Stimulated activated CD8-positive, alpha-beta memory T cell treated with anti-CD3 and anti-CD28 coated beads, Interleukin-15, amount 100 ng/mL, for 48 hours (primary cell): ENCODE data around the gene ATP10B.

Experiments
- DNase-seq, 2 donors: peaks; one replicate each; pipeline ENCODE4 v3.0.0-alpha.2; 2020; ENCODE audit warnings: low read depth in 2 of 2

The ATP10B gene

GRCh38 chr5:160635663-160636062, 216.3 kb downstream of the ATP10B start:
- DNase-seq = no peak

- DNase-seq = no peak
Observed at GRCh38 chr5:160635046-160635445, 217.0 kb downstream of the ATP10B start.

- DNase-seq = no peak
Observed at GRCh38 chr5:160629003-160629402, 223.0 kb downstream of the ATP10B start.

GRCh38 chr5:160628619-160628968, 223.4 kb downstream of the ATP10B start:
- DNase-seq = no peak

- no peak for DNase-seq
Observed at GRCh38 chr5:160627921-160628618, 223.9 kb downstream of the ATP10B start.

GRCh38 chr5:160626322-160626721, 225.7 kb downstream of the ATP10B start:
- DNase-seq = no peak

- no peak for DNase-seq
Observed at GRCh38 chr5:160621526-160621925, 230.5 kb downstream of the ATP10B start.

GRCh38 chr5:160620401-160620800, 231.6 kb downstream of the ATP10B start:
- DNase-seq = no peak

- no peak for DNase-seq
Observed at GRCh38 chr5:160619381-160619780, 232.6 kb downstream of the ATP10B start.

- no peak for DNase-seq
Observed at GRCh38 chr5:160618286-160618685, 233.7 kb downstream of the ATP10B start.

GRCh38 chr5:160616712-160617497, 235.1 kb downstream of the ATP10B start:
- DNase-seq = no peak

- no peak for DNase-seq
Observed at GRCh38 chr5:160614136-160614535, 237.9 kb downstream of the ATP10B start.

- no peak for DNase-seq
Observed at GRCh38 chr5:160605266-160605665, 246.7 kb downstream of the ATP10B start.

- DNase-seq = no peak
Observed at GRCh38 chr5:160604484-160604883, 247.5 kb downstream of the ATP10B start.

- no peak for DNase-seq
Observed at GRCh38 chr5:160602744-160603143, 249.3 kb downstream of the ATP10B start.

- no peak for DNase-seq
Observed at GRCh38 chr5:160601046-160601445, 251.0 kb downstream of the ATP10B start.

GRCh38 chr5:160573318-160573717, 278.7 kb downstream of the ATP10B start:
- DNase-seq = no peak

GRCh38 chr5:160567031-160567705, 284.8 kb downstream of the ATP10B start:
- no peak for DNase-seq

GRCh38 chr5:160565376-160565775, 286.6 kb downstream of the ATP10B start:
- no peak for DNase-seq

- no peak for DNase-seq
Observed at GRCh38 chr5:160556846-160557245, 295.2 kb downstream of the ATP10B start.

- no peak for DNase-seq
Observed at GRCh38 chr5:160555971-160556631, 295.9 kb downstream of the ATP10B start.

GRCh38 chr5:160555581-160555970, 296.4 kb downstream of the ATP10B start:
- no peak for DNase-seq
